HEK293 (cell line): ENCODE data around the gene COL13A1.

ENCODE experiments used
- CTCF ChIA-PET: fragments of 350-600 bp; formaldehyde crosslinking; extraction: SDS; loops from one replicate; lab custom pipeline; 2021; ENCODE audit warnings: antibody characterized with exemption; lab: Yijun Ruan, JAX
- POLR2A ChIA-PET: fragments of 300-600 bp; formaldehyde crosslinking; extraction: SDS; loops from one replicate; lab custom pipeline; 2020; ENCODE audit warnings: antibody characterized with exemption, inconsistent platforms; lab: Yijun Ruan, JAX
- H3K27ac ChIP-seq: fragments of 200-500 bp; sonication (Bioruptor generic); 2 replicates; pipeline ENCODE4 v1.5.1; 2014; ENCODE audit warnings: low read depth, low read length, control low read depth, inconsistent platforms; ENCODE audit errors: extremely low read depth
- H3K36me3 ChIP-seq, 2 experiments: fragments of 200-500 bp in 1 of 2; sonication (Bioruptor generic) in 1 of 2; 1 replicate in 1 of 2; 2 replicates in 1 of 2; pipeline ENCODE4 v1.5.1; 2014 to 2017; ENCODE audit warnings: inconsistent platforms in 2 of 2, low read length in 2 of 2; ENCODE audit not compliant: control insufficient read depth in 2 of 2, insufficient read depth in 1 of 2
- H3K4me1 ChIP-seq: fragments of 200-500 bp; sonication (Bioruptor generic); 2 replicates; pipeline ENCODE4 v1.5.1; 2014; ENCODE audit warnings: mild to moderate bottlenecking, low read length, inconsistent platforms; ENCODE audit not compliant: control insufficient read depth, insufficient read depth
- H3K4me3 ChIP-seq: 2 replicates; pipeline ENCODE4 v1.5.1; 2011; ENCODE audit warnings: low read depth, mild to moderate bottlenecking, control low read depth, low read length, moderate library complexity
- H3K9me3 ChIP-seq: fragments of 200-500 bp; sonication (Bioruptor generic); 2 replicates; pipeline ENCODE4 v1.5.1; 2014; ENCODE audit warnings: low read depth, low read length, inconsistent platforms; ENCODE audit not compliant: control insufficient read depth, insufficient read depth
- CTCF ChIP-seq: fragments of 450-650 bp; formaldehyde crosslinking; IDR thresholded peaks from 2 replicates; pipeline ENCODE4 v1.5.1; 2016; ENCODE audit warnings: missing biosample characterization, missing genetic modification characterization
- EGR2 ChIP-seq: fragments of 450-650 bp; formaldehyde crosslinking; IDR thresholded peaks from 2 replicates; pipeline ENCODE4 v1.5.1; 2016; ENCODE audit warnings: low read depth, missing biosample characterization, missing genetic modification characterization
- GLI4 ChIP-seq: fragments of 450-650 bp; formaldehyde crosslinking; IDR thresholded peaks from 2 replicates; pipeline ENCODE4 v1.5.1; 2016; ENCODE audit warnings: missing biosample characterization, missing genetic modification characterization
- KLF9 ChIP-seq: fragments of 450-650 bp; formaldehyde crosslinking; IDR thresholded peaks from 2 replicates; pipeline ENCODE4 v1.5.1; 2016; ENCODE audit warnings: missing biosample characterization, missing genetic modification characterization, low read depth
- PRDM2 ChIP-seq: fragments of 450-650 bp; formaldehyde crosslinking; IDR thresholded peaks from 2 replicates; pipeline ENCODE4 v1.5.1; 2016; ENCODE audit warnings: missing biosample characterization, missing genetic modification characterization, borderline replicate concordance
- WT1 ChIP-seq: fragments of 450-650 bp; formaldehyde crosslinking; IDR thresholded peaks from 2 replicates; pipeline ENCODE4 v1.5.1; 2016; ENCODE audit warnings: missing biosample characterization, missing genetic modification characterization
- ZBTB1 ChIP-seq: fragments of 450-650 bp; formaldehyde crosslinking; IDR thresholded peaks from 2 replicates; pipeline ENCODE4 v1.5.1; 2016; ENCODE audit warnings: missing biosample characterization, missing genetic modification characterization
- ZBTB8A ChIP-seq: fragments of 450-650 bp; formaldehyde crosslinking; IDR thresholded peaks from 2 replicates; pipeline ENCODE4 v1.5.1; 2016; ENCODE audit warnings: missing biosample characterization, missing genetic modification characterization
- ZFHX2 ChIP-seq: fragments of 450-650 bp; formaldehyde crosslinking; conservative IDR thresholded peaks from 2 replicates; pipeline ENCODE4 v1.5.1; 2016; ENCODE audit warnings: missing biosample characterization, missing genetic modification characterization
- ZFP41 ChIP-seq: fragments of 450-650 bp; formaldehyde crosslinking; IDR thresholded peaks from 2 replicates; pipeline ENCODE4 v1.5.1; 2016; ENCODE audit warnings: missing biosample characterization, missing genetic modification characterization, borderline replicate concordance
- ZNF10 ChIP-seq: fragments of 450-650 bp; formaldehyde crosslinking; IDR thresholded peaks from 2 replicates; pipeline ENCODE4 v1.5.1; 2017; ENCODE audit warnings: missing biosample characterization, missing genetic modification characterization
- ZNF16 ChIP-seq: fragments of 450-650 bp; formaldehyde crosslinking; IDR thresholded peaks from 2 replicates; pipeline ENCODE4 v1.5.1; 2016; ENCODE audit warnings: low read depth, missing biosample characterization, missing genetic modification characterization
- ZNF202 ChIP-seq: fragments of 450-650 bp; formaldehyde crosslinking; IDR thresholded peaks from 2 replicates; pipeline ENCODE4 v1.5.1; 2016; ENCODE audit warnings: missing biosample characterization, missing genetic modification characterization, borderline replicate concordance
- ZNF23 ChIP-seq: fragments of 450-650 bp; formaldehyde crosslinking; IDR thresholded peaks from 2 replicates; pipeline ENCODE4 v1.5.1; 2016; ENCODE audit warnings: missing biosample characterization, missing genetic modification characterization, borderline replicate concordance
- ZNF248 ChIP-seq: fragments of 450-650 bp; formaldehyde crosslinking; IDR thresholded peaks from 2 replicates; pipeline ENCODE4 v1.5.1; 2017; ENCODE audit warnings: missing biosample characterization, missing genetic modification characterization
- ZNF266 ChIP-seq: fragments of 450-650 bp; formaldehyde crosslinking; IDR thresholded peaks from 2 replicates; pipeline ENCODE4 v1.5.1; 2016; ENCODE audit warnings: missing biosample characterization, missing genetic modification characterization, low read depth
- ZNF292 ChIP-seq: fragments of 450-650 bp; formaldehyde crosslinking; IDR thresholded peaks from 2 replicates; pipeline ENCODE4 v1.5.1; 2016; ENCODE audit warnings: low read depth, missing biosample characterization, missing genetic modification characterization, borderline replicate concordance
- ZNF404 ChIP-seq: fragments of 450-650 bp; formaldehyde crosslinking; IDR thresholded peaks from 2 replicates; pipeline ENCODE4 v1.5.1; 2017; ENCODE audit warnings: missing biosample characterization, missing genetic modification characterization
- ZNF449 ChIP-seq: fragments of 450-650 bp; formaldehyde crosslinking; IDR thresholded peaks from 2 replicates; pipeline ENCODE4 v1.5.1; 2017; ENCODE audit warnings: missing biosample characterization, mild to moderate bottlenecking, missing genetic modification characterization, moderate library complexity
- ZNF501 ChIP-seq: fragments of 450-650 bp; formaldehyde crosslinking; IDR thresholded peaks from 2 replicates; pipeline ENCODE4 v1.5.1; 2016; ENCODE audit warnings: missing biosample characterization, missing genetic modification characterization
- ZNF560 ChIP-seq: fragments of 450-650 bp; formaldehyde crosslinking; IDR thresholded peaks from 2 replicates; pipeline ENCODE4 v1.5.1; 2017; ENCODE audit warnings: missing biosample characterization, missing genetic modification characterization, borderline replicate concordance
- ZNF585B ChIP-seq: fragments of 450-650 bp; formaldehyde crosslinking; IDR thresholded peaks from 2 replicates; pipeline ENCODE4 v1.5.1; 2016; ENCODE audit warnings: missing biosample characterization, missing genetic modification characterization
- ZSCAN16 ChIP-seq: fragments of 450-650 bp; formaldehyde crosslinking; IDR thresholded peaks from 2 replicates; pipeline ENCODE4 v1.5.1; 2016; ENCODE audit warnings: missing biosample characterization, missing genetic modification characterization

The COL13A1 gene

GRCh38 chr10:69951658-69952057 is 150.0 kb downstream of the COL13A1 start:
- TF ChIP-seq ZNF16 (tag by site-specific recombination) = no peak
- TF ChIP-seq ZNF202 (tag by site-specific recombination) = no peak
- no peak for TF ChIP-seq ZNF560 (tag by site-specific recombination)
- Histone ChIP-seq H3K27ac (no peak overlapping the region), H3K36me3 (no peaks in the 10 kb centered on the region), H3K4me3 (no peak overlapping the region), H3K4me1 (no peaks in the 10 kb centered on the region), H3K9me3 (no peaks in the 10 kb centered on the region)
- CTCF ChIA-PET = interaction anchor here (0.6 to 1.3 kb wide), 3 partner anchors 37 to 164 kb away, joined by 3 to 4 read pairs (median 3); no protein-coding TSS in a partner anchor
- POLR2A ChIA-PET = no interaction called here

GRCh38 chr10:69952069-69952800 is 150.5 kb downstream of the COL13A1 start:
- ChIA-PET POLR2A (no interaction called here), CTCF (interaction anchor here (1.3 kb wide), 1 partner anchor 38 kb away, joined by 4 read pairs; no protein-coding TSS in a partner anchor)
- Histone ChIP-seq H3K4me1 (no peaks in the 10 kb centered on the region), H3K9me3 (no peaks in the 10 kb centered on the region), H3K27ac (no peak overlapping the region), H3K36me3 (no peaks in the 10 kb centered on the region), H3K4me3 (no peak overlapping the region)
- TF ChIP-seq ZBTB8A (tag by site-specific recombination) = no peak
- TF ChIP-seq ZFP41 (tag by site-specific recombination) = no peak
- TF ChIP-seq ZNF501 (tag by site-specific recombination) = no peak
- no peak for TF ChIP-seq ZNF585B (tag by site-specific recombination)
- TF ChIP-seq ZNF449 (tag by site-specific recombination) = no peak
- TF ChIP-seq PRDM2 (tag by site-specific recombination) = no peak
- no peak for TF ChIP-seq ZNF10 (tag by site-specific recombination)
- TF ChIP-seq ZNF292 = no peak
- no peak for TF ChIP-seq EGR2 (tag by site-specific recombination)
- TF ChIP-seq ZSCAN16 (tag by site-specific recombination) = no peak
- no peak for TF ChIP-seq WT1 (tag by site-specific recombination)
- TF ChIP-seq KLF9 (tag by site-specific recombination) = no peak
- no peak for TF ChIP-seq ZFHX2
- no peak for TF ChIP-seq GLI4 (tag by site-specific recombination)
- no peak for TF ChIP-seq ZNF266 (tag by site-specific recombination)
- TF ChIP-seq ZBTB1 (tag by site-specific recombination) = no peak
- TF ChIP-seq ZNF248 (tag by site-specific recombination) = no peak
- TF ChIP-seq CTCF (tag by site-specific recombination) = no peak
- no peak for TF ChIP-seq ZNF404 (tag by site-specific recombination)
- TF ChIP-seq ZNF23 = no peak
